HEK293 (cell line): ENCODE data around the gene CHST1.

Experiments
- CTCF ChIA-PET: fragments of 350-600 bp; formaldehyde crosslinking; extraction: SDS; loops from one replicate; lab custom pipeline; 2021; ENCODE audit warnings: antibody characterized with exemption; lab: Yijun Ruan, JAX
- POLR2A ChIA-PET: fragments of 300-600 bp; formaldehyde crosslinking; extraction: SDS; loops from one replicate; lab custom pipeline; 2020; ENCODE audit warnings: antibody characterized with exemption, inconsistent platforms; lab: Yijun Ruan, JAX
- H3K27ac ChIP-seq: fragments of 200-500 bp; sonication (Bioruptor generic); 2 replicates; pipeline ENCODE4 v1.5.1; 2014; ENCODE audit warnings: low read depth, low read length, control low read depth, inconsistent platforms; ENCODE audit errors: extremely low read depth
- H3K36me3 ChIP-seq, 2 experiments: fragments of 200-500 bp in 1 of 2; sonication (Bioruptor generic) in 1 of 2; 1 replicate in 1 of 2; 2 replicates in 1 of 2; pipeline ENCODE4 v1.5.1; 2014 to 2017; ENCODE audit warnings: inconsistent platforms in 2 of 2, low read length in 2 of 2; ENCODE audit not compliant: control insufficient read depth in 2 of 2, insufficient read depth in 1 of 2
- H3K4me1 ChIP-seq: fragments of 200-500 bp; sonication (Bioruptor generic); 2 replicates; pipeline ENCODE4 v1.5.1; 2014; ENCODE audit warnings: mild to moderate bottlenecking, low read length, inconsistent platforms; ENCODE audit not compliant: control insufficient read depth, insufficient read depth
- H3K4me3 ChIP-seq: 2 replicates; pipeline ENCODE4 v1.5.1; 2011; ENCODE audit warnings: low read depth, mild to moderate bottlenecking, control low read depth, low read length, moderate library complexity
- H3K9me3 ChIP-seq: fragments of 200-500 bp; sonication (Bioruptor generic); 2 replicates; pipeline ENCODE4 v1.5.1; 2014; ENCODE audit warnings: low read depth, low read length, inconsistent platforms; ENCODE audit not compliant: control insufficient read depth, insufficient read depth
- BCL11A ChIP-seq: fragments of 450-650 bp; formaldehyde crosslinking; IDR thresholded peaks from 2 replicates; pipeline ENCODE4 v1.5.1; 2016; ENCODE audit warnings: low read depth, missing biosample characterization, missing genetic modification characterization
- BCL11B ChIP-seq: fragments of 450-650 bp; formaldehyde crosslinking; IDR thresholded peaks from 2 replicates; pipeline ENCODE4 v1.5.1; 2016; ENCODE audit warnings: low read depth, missing biosample characterization, missing genetic modification characterization
- FEZF1 ChIP-seq: fragments of 450-650 bp; formaldehyde crosslinking; IDR thresholded peaks from 2 replicates; pipeline ENCODE4 v1.5.1; 2016; ENCODE audit warnings: missing biosample characterization, missing genetic modification characterization
- HOXC10 ChIP-seq: sonication (generic); formaldehyde crosslinking; IDR thresholded peaks from 2 replicates; pipeline ENCODE4 v1.8.1; 2023; ENCODE audit warnings: mild to moderate bottlenecking, missing genetic modification reagents
- OSR2 ChIP-seq: fragments of 450-650 bp; formaldehyde crosslinking; IDR thresholded peaks from 2 replicates; pipeline ENCODE4 v1.5.1; 2016; ENCODE audit warnings: missing biosample characterization, missing genetic modification characterization
- PRDM4 ChIP-seq: fragments of 450-650 bp; formaldehyde crosslinking; IDR thresholded peaks from 2 replicates; pipeline ENCODE4 v1.5.1; 2017; ENCODE audit warnings: missing biosample characterization, missing genetic modification characterization
- SP3 ChIP-seq: fragments of 450-650 bp; formaldehyde crosslinking; IDR thresholded peaks from 2 replicates; pipeline ENCODE4 v1.5.1; 2016; ENCODE audit warnings: missing biosample characterization, missing genetic modification characterization
- WT1 ChIP-seq: fragments of 450-650 bp; formaldehyde crosslinking; IDR thresholded peaks from 2 replicates; pipeline ENCODE4 v1.5.1; 2016; ENCODE audit warnings: missing biosample characterization, missing genetic modification characterization
- ZBTB11 ChIP-seq: fragments of 450-650 bp; formaldehyde crosslinking; conservative IDR thresholded peaks from 2 replicates; pipeline ENCODE4 v1.5.1; 2016; ENCODE audit warnings: low read depth, missing biosample characterization, missing genetic modification characterization
- ZBTB20 ChIP-seq: fragments of 450-650 bp; formaldehyde crosslinking; IDR thresholded peaks from 2 replicates; pipeline ENCODE4 v1.5.1; 2016; ENCODE audit warnings: missing biosample characterization, missing genetic modification characterization
- ZFP37 ChIP-seq: fragments of 450-650 bp; formaldehyde crosslinking; IDR thresholded peaks from 2 replicates; pipeline ENCODE4 v1.5.1; 2016; ENCODE audit warnings: missing biosample characterization, missing genetic modification characterization
- ZFP69B ChIP-seq: fragments of 450-650 bp; formaldehyde crosslinking; IDR thresholded peaks from 2 replicates; pipeline ENCODE4 v1.5.1; 2016; ENCODE audit warnings: missing biosample characterization, missing genetic modification characterization
- ZNF155 ChIP-seq: fragments of 450-650 bp; formaldehyde crosslinking; IDR thresholded peaks from 2 replicates; pipeline ENCODE4 v1.5.1; 2016; ENCODE audit warnings: missing biosample characterization, missing genetic modification characterization
- ZNF211 ChIP-seq: fragments of 450-650 bp; formaldehyde crosslinking; IDR thresholded peaks from 2 replicates; pipeline ENCODE4 v1.5.1; 2016; ENCODE audit warnings: low read depth, missing biosample characterization, missing genetic modification characterization
- ZNF274 ChIP-seq, 2 experiments: fragments of 200-500 bp in 1 of 2; fragments of 450-650 bp in 1 of 2; sonication (Bioruptor generic) in 1 of 2; formaldehyde crosslinking in 1 of 2; IDR thresholded peaks; 2 replicates each; pipeline versions ENCODE4 v1.5.1 to v1.6.1; 2014 to 2016; ENCODE audit warnings: borderline replicate concordance in 1 of 2, inconsistent platforms in 1 of 2, low read length in 1 of 2, missing biosample characterization in 1 of 2, missing genetic modification characterization in 1 of 2
- ZNF366 ChIP-seq: fragments of 450-650 bp; formaldehyde crosslinking; conservative IDR thresholded peaks from 2 replicates; pipeline ENCODE4 v1.5.1; 2016; ENCODE audit warnings: missing biosample characterization, missing genetic modification characterization
- ZNF558 ChIP-seq: fragments of 450-650 bp; formaldehyde crosslinking; IDR thresholded peaks from 2 replicates; pipeline ENCODE4 v1.5.1; 2016; ENCODE audit warnings: missing biosample characterization, missing genetic modification characterization
- ZNF560 ChIP-seq: fragments of 450-650 bp; formaldehyde crosslinking; IDR thresholded peaks from 2 replicates; pipeline ENCODE4 v1.5.1; 2017; ENCODE audit warnings: missing biosample characterization, missing genetic modification characterization, borderline replicate concordance
- ZNF585B ChIP-seq: fragments of 450-650 bp; formaldehyde crosslinking; IDR thresholded peaks from 2 replicates; pipeline ENCODE4 v1.5.1; 2016; ENCODE audit warnings: missing biosample characterization, missing genetic modification characterization
- ZNF629 ChIP-seq: fragments of 450-650 bp; formaldehyde crosslinking; IDR thresholded peaks from 2 replicates; pipeline ENCODE4 v1.5.1; 2017; ENCODE audit warnings: missing biosample characterization, missing genetic modification characterization
- ZNF843 ChIP-seq: fragments of 450-650 bp; formaldehyde crosslinking; IDR thresholded peaks from 2 replicates; pipeline ENCODE4 v1.5.1; 2016; ENCODE audit warnings: missing biosample characterization, missing genetic modification characterization
- TF ChIP-seq, protein P1 (sequence below): fragments of 450-650 bp; formaldehyde crosslinking; IDR thresholded peaks from 2 replicates; pipeline ENCODE4 v1.5.1; 2016; ENCODE audit warnings: missing biosample characterization, missing genetic modification characterization
- TF ChIP-seq, protein P2 (sequence below): fragments of 450-650 bp; formaldehyde crosslinking; IDR thresholded peaks from 2 replicates; pipeline ENCODE4 v1.5.1; 2016; ENCODE audit warnings: missing biosample characterization, missing genetic modification characterization
- TF ChIP-seq, protein P3 (sequence below): fragments of 450-650 bp; formaldehyde crosslinking; IDR thresholded peaks from 2 replicates; pipeline ENCODE4 v1.5.1; 2016; ENCODE audit warnings: missing biosample characterization, missing genetic modification characterization, low read depth

The CHST1 gene

GRCh38 chr11:45651156-45651555, 14.3 kb downstream of the CHST1 start (continued):
- TF ChIP-seq WT1 (no peak), HOXC10 (CRISPR knock-in tag) (no peak), ZBTB11 (no peak), ZFP69B (tag by site-specific recombination) (no peak), SP3 (tag by site-specific recombination) (no peak), ZNF366 (tag by site-specific recombination) (no peak)
- TF ChIP-seq, protein P1, sequence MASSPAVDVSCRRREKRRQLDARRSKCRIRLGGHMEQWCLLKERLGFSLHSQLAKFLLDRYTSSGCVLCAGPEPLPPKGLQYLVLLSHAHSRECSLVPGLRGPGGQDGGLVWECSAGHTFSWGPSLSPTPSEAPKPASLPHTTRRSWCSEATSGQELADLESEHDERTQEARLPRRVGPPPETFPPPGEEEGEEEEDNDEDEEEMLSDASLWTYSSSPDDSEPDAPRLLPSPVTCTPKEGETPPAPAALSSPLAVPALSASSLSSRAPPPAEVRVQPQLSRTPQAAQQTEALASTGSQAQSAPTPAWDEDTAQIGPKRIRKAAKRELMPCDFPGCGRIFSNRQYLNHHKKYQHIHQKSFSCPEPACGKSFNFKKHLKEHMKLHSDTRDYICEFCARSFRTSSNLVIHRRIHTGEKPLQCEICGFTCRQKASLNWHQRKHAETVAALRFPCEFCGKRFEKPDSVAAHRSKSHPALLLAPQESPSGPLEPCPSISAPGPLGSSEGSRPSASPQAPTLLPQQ (tag by site-specific recombination): no peak
- TF ChIP-seq, protein P2, sequence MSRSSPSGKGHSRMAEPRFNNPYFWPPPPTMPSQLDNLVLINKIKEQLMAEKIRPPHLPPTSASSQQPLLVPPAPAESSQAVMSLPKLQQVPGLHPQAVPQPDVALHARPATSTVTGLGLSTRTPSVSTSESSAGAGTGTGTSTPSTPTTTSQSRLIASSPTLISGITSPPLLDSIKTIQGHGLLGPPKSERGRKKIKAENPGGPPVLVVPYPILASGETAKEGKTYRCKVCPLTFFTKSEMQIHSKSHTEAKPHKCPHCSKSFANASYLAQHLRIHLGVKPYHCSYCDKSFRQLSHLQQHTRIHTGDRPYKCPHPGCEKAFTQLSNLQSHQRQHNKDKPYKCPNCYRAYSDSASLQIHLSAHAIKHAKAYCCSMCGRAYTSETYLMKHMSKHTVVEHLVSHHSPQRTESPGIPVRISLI (tag by site-specific recombination): no peak

DNA sequence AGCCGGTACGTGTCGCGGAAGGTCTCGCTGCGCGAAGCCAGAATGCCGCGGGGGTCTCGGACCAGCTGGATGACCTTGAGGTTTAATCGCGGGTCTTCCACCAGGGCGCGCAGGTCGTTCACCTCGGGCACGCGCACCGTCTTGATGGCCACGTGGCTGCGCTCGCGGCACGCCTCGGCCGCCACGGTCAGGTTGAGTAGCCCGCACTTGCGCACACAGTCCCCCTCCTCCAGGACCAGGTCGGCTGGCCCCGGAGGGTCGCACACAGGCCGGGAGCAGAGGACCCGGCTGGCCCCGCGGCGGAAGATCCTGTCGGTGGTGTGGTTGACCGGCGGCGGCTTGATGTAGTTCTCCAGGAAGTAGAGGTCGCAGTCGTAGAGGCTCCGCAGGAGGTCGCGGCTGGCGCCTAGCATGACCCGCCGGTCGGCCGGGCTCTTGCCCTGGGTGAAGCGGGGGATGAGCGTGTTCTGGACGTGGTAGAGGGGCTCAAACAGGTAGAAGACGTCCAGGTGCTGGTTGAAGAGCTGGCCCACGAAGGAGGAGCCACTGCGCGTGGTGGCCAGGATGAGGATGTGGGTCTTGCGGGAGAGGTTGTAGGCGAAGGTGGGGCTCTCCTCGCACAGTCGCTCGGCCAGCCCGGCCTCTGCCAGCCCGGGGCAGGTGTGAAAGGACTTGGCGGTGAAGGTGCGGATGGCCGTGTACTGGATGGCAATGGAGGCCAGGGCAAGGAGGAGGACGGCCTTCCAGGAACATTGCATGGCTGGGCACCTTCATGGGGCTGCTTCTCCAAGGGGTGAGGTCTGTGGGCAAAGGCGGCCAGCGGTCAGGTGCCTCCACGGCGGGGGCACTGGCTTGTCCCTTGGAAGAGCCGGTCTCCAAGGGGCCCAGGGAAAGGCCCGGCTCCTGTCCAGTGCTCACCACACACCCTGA, 15.0 kb downstream of the CHST1 start:
- CTCF ChIA-PET: no interaction called here

More for the DNA sequence above, 15.0 kb downstream of the CHST1 start:
- Histone ChIP-seq H3K9me3 (no peaks in the 10 kb centered on the region), H3K4me3 (no peak overlapping the region), H3K27ac (no peak overlapping the region), H3K4me1 (no peaks in the 10 kb centered on the region), H3K36me3 (no peaks in the 10 kb centered on the region)
- TF ChIP-seq ZNF585B (no peak), BCL11B (tag by site-specific recombination) (no peak), ZNF274 (IDR thresholded peaks at IDR 0.05; ENCODE audit: low read length) (no peak), ZNF274 (tag by site-specific recombination; IDR thresholded peaks at IDR 0.05; ENCODE audit: borderline replicate concordance) (no peak), ZNF155 (tag by site-specific recombination) (no peak), ZNF560 (no peak), OSR2 (tag by site-specific recombination) (no peak), ZBTB20 (no peak), FEZF1 (tag by site-specific recombination) (no peak), ZNF843 (tag by site-specific recombination) (no peak), ZNF558 (tag by site-specific recombination) (no peak), ZNF211 (tag by site-specific recombination) (no peak), PRDM4 (tag by site-specific recombination) (no peak), ZNF629 (tag by site-specific recombination) (no peak), ZFP37 (tag by site-specific recombination) (no peak), BCL11A (tag by site-specific recombination) (no peak), WT1 (no peak)
- TF ChIP-seq, protein P3, sequence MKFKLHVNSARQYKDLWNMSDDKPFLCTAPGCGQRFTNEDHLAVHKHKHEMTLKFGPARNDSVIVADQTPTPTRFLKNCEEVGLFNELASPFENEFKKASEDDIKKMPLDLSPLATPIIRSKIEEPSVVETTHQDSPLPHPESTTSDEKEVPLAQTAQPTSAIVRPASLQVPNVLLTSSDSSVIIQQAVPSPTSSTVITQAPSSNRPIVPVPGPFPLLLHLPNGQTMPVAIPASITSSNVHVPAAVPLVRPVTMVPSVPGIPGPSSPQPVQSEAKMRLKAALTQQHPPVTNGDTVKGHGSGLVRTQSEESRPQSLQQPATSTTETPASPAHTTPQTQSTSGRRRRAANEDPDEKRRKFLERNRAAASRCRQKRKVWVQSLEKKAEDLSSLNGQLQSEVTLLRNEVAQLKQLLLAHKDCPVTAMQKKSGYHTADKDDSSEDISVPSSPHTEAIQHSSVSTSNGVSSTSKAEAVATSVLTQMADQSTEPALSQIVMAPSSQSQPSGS (tag by site-specific recombination): no peak
- POLR2A ChIA-PET: no interaction called here
